NCI-H345 treated with DMSO at 0.1 percent for 48 hours (cell line): ENCODE measurements around the gene EMILIN2.
"Not testable (repeated sequence)": the region's sequence is repeated elsewhere in the genome, so short reads cannot be mapped to it uniquely, and the experiment has no call there.

Experiments
- DNase-seq: peaks from one replicate; lab custom pipeline; 2025; ENCODE audit not compliant: unreplicated experiment; lab: John Stamatoyannopoulos, UW

Gene EMILIN2

GRCh38 chr18:2913398-2914005, 66.7 kb downstream of the EMILIN2 start:
- DNase-seq, result no peak

- no peak for DNase-seq
Measured at GRCh38 chr18:2914185-2914880, 67.5 kb downstream of the EMILIN2 start.

- no peak for DNase-seq
Measured at GRCh38 chr18:2914881-2915240, 68.1 kb downstream of the EMILIN2 start.

GRCh38 chr18:2915486-2915885, 68.7 kb downstream of the EMILIN2 start:
- not testable (repeated sequence) for DNase-seq

GRCh38 chr18:2916184-2916583, 69.4 kb downstream of the EMILIN2 start:
- no peak for DNase-seq

- DNase-seq, result no peak
Measured at GRCh38 chr18:2917259-2918047, 70.6 kb downstream of the EMILIN2 start.

- no peak for DNase-seq
Measured at GRCh38 chr18:2918761-2919550, 72.2 kb downstream of the EMILIN2 start.

- DNase-seq, result no peak
Measured at GRCh38 chr18:2919600-2919999, 72.8 kb downstream of the EMILIN2 start.

GRCh38 chr18:2920027-2920426, 73.2 kb downstream of the EMILIN2 start:
- DNase-seq, result no peak

- DNase-seq, result no peak
Measured at GRCh38 chr18:2920546-2921343, 73.9 kb downstream of the EMILIN2 start.

GRCh38 chr18:2921778-2922177, 75.0 kb downstream of the EMILIN2 start:
- DNase-seq, result no peak

GRCh38 chr18:2923464-2923863, 76.7 kb downstream of the EMILIN2 start:
- DNase-seq, result no peak

- DNase-seq, result no peak
Measured at GRCh38 chr18:2924920-2925319, 78.1 kb downstream of the EMILIN2 start.

- DNase-seq, result no peak
Measured at GRCh38 chr18:2926528-2926927, 79.7 kb downstream of the EMILIN2 start.

- no peak for DNase-seq
Measured at GRCh38 chr18:2927745-2928144, 80.9 kb downstream of the EMILIN2 start.

GRCh38 chr18:2932247-2933181, 85.7 kb downstream of the EMILIN2 start:
- DNase-seq, result peak; percentile 10

- no peak for DNase-seq
Measured at GRCh38 chr18:2933995-2934394, 87.2 kb downstream of the EMILIN2 start.

- DNase-seq, result no peak
Measured at GRCh38 chr18:2935438-2936192, 88.8 kb downstream of the EMILIN2 start.

- no peak for DNase-seq
Measured at GRCh38 chr18:2939317-2939716, 92.5 kb downstream of the EMILIN2 start.
